Germinal center (tissue), 1 donor: ENCODE data around the gene EFNB3.

Experiments used
- DNase-seq: peaks from one replicate; pipeline ENCODE4 v3.0.0; 2012; ENCODE audit warnings: mixed read lengths, low spot score

EFNB3 gene

GRCh38 chr17:7704601-7705268 lies at the start of gene EFNB3:
EFNB3 (plus strand) TSS chr17:7705202; CDS start chr17:7705599, 397 bp downstream.
- no peak for DNase-seq

- DNase-seq: no peak
Measured at GRCh38 chr17:7655541-7655840, 49.5 kb upstream of the EFNB3 start.

- DNase-seq: no peak
Measured at GRCh38 chr17:7656958-7657609, 47.9 kb upstream of the EFNB3 start.

GRCh38 chr17:7667656-7668406 lies 37.2 kb upstream of the EFNB3 start:
- no peak for DNase-seq

- DNase-seq: no peak
Measured at GRCh38 chr17:7668482-7668881, 36.5 kb upstream of the EFNB3 start.

- DNase-seq: peak; percentile 45
Measured at GRCh38 chr17:7673239-7673638, 31.8 kb upstream of the EFNB3 start.

GRCh38 chr17:7674934-7675333 lies 30.1 kb upstream of the EFNB3 start:
- DNase-seq: no peak

GRCh38 chr17:7676533-7676932 lies 28.5 kb upstream of the EFNB3 start:
- no peak for DNase-seq

GRCh38 chr17:7677388-7678067 lies 27.5 kb upstream of the EFNB3 start:
- no peak for DNase-seq

GRCh38 chr17:7684851-7685532 lies 20.0 kb upstream of the EFNB3 start:
- no peak for DNase-seq

- DNase-seq: peak; percentile 89
Measured at GRCh38 chr17:7685533-7686221, 19.3 kb upstream of the EFNB3 start.

- DNase-seq: peak; percentile 77
Measured at GRCh38 chr17:7686222-7687071, 18.6 kb upstream of the EFNB3 start.

GRCh38 chr17:7687072-7687907 lies 17.7 kb upstream of the EFNB3 start, which contains the start of gene TP53:
TP53 (minus strand) TSS chr17:7687490; CDS start chr17:7676594, 10,896 bp downstream.
- DNase-seq: peak; percentile 86

GRCh38 chr17:7687908-7688807 lies 16.8 kb upstream of the EFNB3 start, which contains the start of gene WRAP53:
WRAP53 (plus strand) TSS chr17:7688477; CDS start chr17:7688649, 172 bp downstream.
- DNase-seq: peak; percentile 94

- DNase-seq: no peak
Measured at GRCh38 chr17:7688808-7689316, 16.1 kb upstream of the EFNB3 start.

GRCh38 chr17:7695586-7695985 lies 9.4 kb upstream of the EFNB3 start:
- no peak for DNase-seq

GRCh38 chr17:7697828-7698588 lies 7.0 kb upstream of the EFNB3 start:
- DNase-seq: no peak
